Activated CD4-positive, alpha-beta T cell treated with anti-CD3 and anti-CD28 coated beads for 24 hours (primary cell): ENCODE measurements around the gene NMRK1.

Experiments used
- DNase-seq, 2 donors: peaks; one replicate each; pipeline ENCODE4 v3.0.0-alpha.2; 2020; ENCODE audit warnings: low read depth in 2 of 2

NMRK1 gene

GRCh38 chr9:75102177-75102790, 14.3 kb upstream of the NMRK1 start:
- no peak for DNase-seq

GRCh38 chr9:75101004-75101588, 13.1 kb upstream of the NMRK1 start:
- DNase-seq, result no peak

GRCh38 chr9:75096796-75097195, 8.8 kb upstream of the NMRK1 start:
- no peak for DNase-seq

GRCh38 chr9:75092766-75093165, 4.8 kb upstream of the NMRK1 start:
- DNase-seq, result no peak

GRCh38 chr9:75090579-75090978, 2.6 kb upstream of the NMRK1 start:
- DNase-seq, result no peak

GRCh38 chr9:75089373-75089766, 1.4 kb upstream of the NMRK1 start:
- no peak for DNase-seq

GRCh38 chr9:75088646-75089372, 854 bp upstream of the NMRK1 start:
- peak in 1 of 2 donors; percentile 23 for DNase-seq

- DNase-seq, result no peak
Observed at GRCh38 chr9:75087289-75087823, 599 bp downstream of the NMRK1 start.

- DNase-seq, result no peak
Observed at GRCh38 chr9:75086541-75087288, 1.2 kb downstream of the NMRK1 start.

GRCh38 chr9:75085640-75086039, 2.3 kb downstream of the NMRK1 start:
- DNase-seq, result no peak

- DNase-seq, result no peak
Observed at GRCh38 chr9:75084081-75084672, 3.8 kb downstream of the NMRK1 start.

- DNase-seq, result no peak
Observed at GRCh38 chr9:75083188-75083970, 4.6 kb downstream of the NMRK1 start.

- DNase-seq, result no peak
Observed at GRCh38 chr9:75081632-75082031, 6.3 kb downstream of the NMRK1 start.

GRCh38 chr9:75072895-75073294, 15.1 kb downstream of the NMRK1 start:
- no peak for DNase-seq

GRCh38 chr9:75071530-75072122, 16.3 kb downstream of the NMRK1 start:
- peak in 1 of 2 donors; percentile 52 for DNase-seq

GRCh38 chr9:75069171-75069570, 18.8 kb downstream of the NMRK1 start:
- no peak for DNase-seq

GRCh38 chr9:75067894-75068293, 20.1 kb downstream of the NMRK1 start:
- no peak for DNase-seq

GRCh38 chr9:75065510-75065909, 22.4 kb downstream of the NMRK1 start:
- no peak for DNase-seq

GRCh38 chr9:75064307-75065025, 23.5 kb downstream of the NMRK1 start:
- DNase-seq, result no peak
